Measurements from ENCODE around the gene ALKBH8. TPM values are rescaled to one million over a fixed set of nuclear protein-coding genes. Genes with fewer than 3 reads are reported as not detected.

ALKBH8 gene
- total and polyA plus RNA-seq, 2 of the 8 experiments (the other 6 are each of a cell fraction or from before 2014, with no cell fraction given): 3.6 to 11.9 TPM

Other genes with a start within 250 kb of the ALKBH8 start
- gene CWF19L2, start 107.9 kb downstream of the ALKBH8 start, total RNA-seq (2021; fragmentation: NEBNext Ultra II Directional; extraction: Animal tissue kit (Norgen Biotek cat#: 25700)): 16.3 and 16.6 TPM in 2 replicates
- gene CWF19L2, start 107.9 kb downstream of the ALKBH8 start, polyA plus RNA-seq (2011; rRNA removed): 1.1 and 2.2 TPM in 2 replicates
- 1.6 and 1.7 TPM in 2 replicates for gene ELMOD1, start 25.4 kb upstream of the ALKBH8 start, total RNA-seq (2021; fragmentation: NEBNext Ultra II Directional; extraction: Animal tissue kit (Norgen Biotek cat#: 25700))
- gene ELMOD1, start 25.4 kb upstream of the ALKBH8 start, polyA plus RNA-seq (2011; rRNA removed): 0.47 and 0.63 TPM in 2 replicates
- not detected in 2 replicates for gene SLN, start 146.3 kb upstream of the ALKBH8 start, total RNA-seq (2021; fragmentation: NEBNext Ultra II Directional; extraction: Animal tissue kit (Norgen Biotek cat#: 25700))
- gene SLN, start 146.3 kb upstream of the ALKBH8 start, polyA plus RNA-seq (2011; rRNA removed): not detected in 2 replicates